Femur (tissue), 1 donor: ENCODE results near the gene ALS2CL.
"Not testable (repeated sequence)": the region's sequence is repeated elsewhere in the genome, so short reads cannot be mapped to it uniquely, and the experiment has no call there.

Experiments
- DNase-seq: peaks from one replicate; pipeline ENCODE4 v3.0.0-alpha.2; 2017

Gene ALS2CL

DNA sequence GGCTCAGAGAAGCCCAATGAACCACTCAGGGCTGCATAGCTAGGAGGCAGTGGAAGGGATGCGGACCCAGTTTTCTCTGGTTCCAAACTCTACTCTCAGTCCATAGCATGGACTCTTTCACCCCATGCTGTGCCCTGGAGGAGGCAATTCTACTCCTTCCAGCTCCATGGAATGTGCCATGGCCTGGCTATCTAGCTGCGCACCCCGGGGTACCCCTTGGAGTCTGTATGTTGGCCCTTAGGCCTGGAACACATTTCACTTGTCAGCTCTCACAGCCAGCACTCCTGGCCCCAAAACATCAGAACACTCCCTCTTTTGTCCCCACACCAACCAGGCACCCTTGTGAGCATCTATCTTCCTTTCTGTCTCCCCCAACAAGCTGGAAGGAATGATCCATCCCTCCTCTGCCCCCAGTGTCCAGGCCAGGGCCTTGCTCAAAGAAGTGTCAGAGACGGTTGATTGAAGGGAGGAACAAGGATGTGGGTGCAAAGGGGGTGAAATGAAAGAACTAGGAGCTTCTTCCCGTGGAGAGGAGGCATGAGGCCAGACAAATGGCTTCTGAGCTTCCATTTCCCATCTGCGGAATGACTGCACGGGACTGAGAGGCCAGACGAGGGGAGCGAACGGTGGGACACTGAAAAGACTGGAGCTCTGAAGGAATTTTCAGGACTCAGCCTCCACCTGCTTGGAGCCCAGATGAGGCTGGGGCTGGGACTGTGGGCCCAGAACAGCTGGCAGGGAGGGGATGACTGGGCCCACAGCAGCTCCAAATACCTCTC lies 21.4 kb upstream of the ALS2CL start:
- DNase-seq = peak; percentile 13

DNA sequence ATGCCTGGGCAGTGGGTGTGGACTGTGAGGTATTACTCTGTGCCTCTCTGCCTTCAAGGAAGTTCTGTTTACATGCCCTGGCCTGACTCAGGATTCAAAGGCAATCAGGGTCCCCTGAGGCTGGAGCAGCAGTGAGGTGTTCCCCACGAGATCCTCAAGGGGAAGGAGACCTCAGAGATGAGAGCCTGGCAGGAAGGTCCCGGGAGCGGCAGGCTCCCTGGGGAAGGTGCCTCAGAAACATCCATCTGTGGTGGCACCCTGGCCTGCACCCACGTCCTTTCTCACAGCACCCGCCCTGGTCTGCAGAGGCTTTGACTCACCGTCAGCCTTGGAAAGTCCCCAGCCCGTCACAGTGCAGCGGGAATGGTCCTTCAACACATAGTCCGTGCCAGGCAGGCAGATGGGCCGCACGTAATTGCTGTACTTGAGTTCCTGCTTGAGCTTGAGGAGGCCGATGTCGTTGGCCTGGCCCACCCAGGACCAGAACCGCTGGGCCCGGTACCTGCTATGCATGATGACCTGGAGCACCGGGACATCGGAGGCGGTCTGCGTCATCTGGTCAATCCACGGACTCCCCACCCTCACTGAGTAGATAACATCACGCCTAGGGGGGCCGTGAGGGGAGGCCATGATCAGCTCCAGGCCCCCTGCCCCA lies 20.5 kb upstream of the ALS2CL start:
- peak; percentile 8 for DNase-seq

DNA sequence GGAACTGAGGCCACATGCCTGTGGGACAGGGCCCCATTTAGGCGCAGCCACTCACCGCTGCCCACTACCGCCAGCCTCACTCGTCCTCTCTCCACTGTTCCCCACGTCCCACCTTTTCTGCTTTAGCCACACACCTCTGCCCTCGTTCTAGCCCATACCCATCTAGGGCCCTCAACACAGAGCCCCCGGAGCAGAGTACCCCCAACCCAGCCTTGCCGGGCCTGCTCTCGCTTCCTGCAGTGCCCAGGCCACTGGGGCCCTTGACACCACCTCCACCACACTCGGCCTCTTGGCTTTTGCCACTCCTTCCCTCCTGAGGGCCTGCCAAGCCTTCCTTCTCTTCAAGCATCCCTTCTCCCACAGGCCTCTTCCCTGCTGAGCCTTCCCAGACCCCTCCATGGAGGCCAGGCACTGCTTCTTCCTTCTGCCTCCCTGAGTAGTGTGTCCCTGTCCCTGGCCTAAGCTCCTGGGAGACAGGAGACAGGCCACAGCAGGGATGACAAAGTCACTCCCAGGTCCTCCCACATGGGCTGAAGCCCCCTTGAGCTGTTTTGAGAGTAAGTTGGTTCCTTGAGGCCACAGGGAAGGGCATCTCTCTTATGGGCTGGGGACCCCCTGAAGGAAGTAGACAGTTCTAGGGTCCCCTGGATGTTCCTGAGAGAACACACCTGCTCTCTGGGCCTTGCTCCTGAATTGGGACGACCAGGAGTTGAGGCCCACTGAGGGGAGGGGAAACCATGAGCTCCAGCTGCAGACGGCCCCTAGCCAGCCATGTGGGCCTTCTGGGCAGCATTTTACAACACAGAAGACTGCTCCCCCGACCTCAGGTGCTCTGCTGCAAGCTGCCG lies 19.8 kb upstream of the ALS2CL start:
- DNase-seq = peak; percentile 11

DNA sequence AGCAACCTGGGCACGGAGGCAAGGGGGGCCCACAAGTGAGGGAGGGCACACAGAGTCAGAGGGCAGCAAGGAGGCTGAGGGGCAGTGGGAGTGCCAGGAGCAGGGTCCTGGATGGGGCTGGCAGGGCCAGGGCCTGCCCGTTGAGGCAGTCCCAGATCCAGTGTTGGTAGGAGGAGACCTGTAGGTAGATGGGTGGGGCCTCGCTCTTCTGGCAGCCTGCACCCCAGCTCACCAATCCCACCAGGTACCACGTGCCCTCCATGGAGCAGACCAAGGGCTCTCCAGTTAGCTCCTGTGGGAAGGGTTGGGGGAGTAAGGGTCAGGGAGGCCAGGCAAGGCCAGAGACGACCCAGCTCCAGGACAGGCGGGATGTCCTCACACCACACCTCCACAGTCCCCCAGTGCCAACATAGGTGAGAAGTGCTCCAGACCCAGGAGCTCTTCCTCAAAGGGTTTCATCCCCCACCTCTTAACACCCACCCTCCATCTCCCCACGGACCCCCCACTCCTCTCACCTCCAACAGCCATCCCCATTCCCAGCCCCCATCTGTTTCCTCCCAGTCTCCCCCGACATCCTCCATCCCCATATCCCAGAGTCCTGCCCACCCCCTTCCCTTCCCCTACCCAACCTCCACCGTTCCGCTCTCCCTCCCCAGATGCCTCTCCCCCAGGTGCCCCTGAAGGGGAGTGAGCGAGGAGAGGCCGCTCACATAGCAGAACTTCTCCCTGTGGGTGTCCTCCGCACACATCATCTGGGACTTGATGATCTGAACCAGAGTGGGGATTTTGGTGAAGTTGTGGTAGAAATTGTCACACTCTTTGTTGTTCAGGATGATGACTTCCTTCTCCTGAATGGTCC lies 18.9 kb upstream of the ALS2CL start:
- peak; percentile 9 for DNase-seq

DNA sequence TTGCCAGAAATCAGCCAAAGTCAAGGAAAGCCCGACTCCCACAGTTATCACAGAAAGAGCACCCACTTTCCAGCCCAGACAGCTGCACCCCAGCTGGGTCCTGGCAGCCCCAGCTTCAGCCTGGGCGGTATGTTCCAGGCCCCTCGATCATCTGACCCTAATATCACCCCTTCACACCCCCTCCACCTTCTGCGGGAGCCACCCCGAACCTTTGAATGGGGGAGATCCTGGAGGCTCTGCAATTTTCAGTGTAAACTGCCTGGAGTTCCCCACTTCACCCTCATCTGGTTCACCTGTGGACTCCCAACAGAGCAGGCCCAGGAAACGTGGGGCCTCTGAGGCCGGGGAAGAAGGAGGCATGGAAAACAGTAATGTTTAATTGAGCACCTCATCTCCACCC lies 18.3 kb upstream of the ALS2CL start:
- no peak for DNase-seq

DNA sequence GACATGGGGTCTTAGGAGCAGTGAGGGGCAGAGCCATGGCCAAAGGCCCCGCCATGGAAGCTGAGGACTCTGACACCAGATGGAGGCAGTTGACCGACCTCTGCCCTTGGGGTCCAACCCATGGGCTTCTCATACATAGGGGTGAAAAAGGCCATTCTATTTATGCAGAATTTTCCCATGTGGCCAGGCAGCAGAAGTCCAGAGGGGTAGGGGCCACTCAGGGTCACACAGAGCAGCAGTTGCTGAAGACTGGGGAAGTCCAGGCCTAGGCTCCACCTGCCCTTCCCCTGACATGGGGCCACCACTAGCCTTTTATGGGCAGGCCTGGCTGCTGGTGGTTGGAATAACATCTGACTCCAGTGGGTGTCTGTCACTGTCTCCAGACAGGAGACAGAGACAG lies 17.8 kb upstream of the ALS2CL start:
- peak; percentile 18 for DNase-seq

DNA sequence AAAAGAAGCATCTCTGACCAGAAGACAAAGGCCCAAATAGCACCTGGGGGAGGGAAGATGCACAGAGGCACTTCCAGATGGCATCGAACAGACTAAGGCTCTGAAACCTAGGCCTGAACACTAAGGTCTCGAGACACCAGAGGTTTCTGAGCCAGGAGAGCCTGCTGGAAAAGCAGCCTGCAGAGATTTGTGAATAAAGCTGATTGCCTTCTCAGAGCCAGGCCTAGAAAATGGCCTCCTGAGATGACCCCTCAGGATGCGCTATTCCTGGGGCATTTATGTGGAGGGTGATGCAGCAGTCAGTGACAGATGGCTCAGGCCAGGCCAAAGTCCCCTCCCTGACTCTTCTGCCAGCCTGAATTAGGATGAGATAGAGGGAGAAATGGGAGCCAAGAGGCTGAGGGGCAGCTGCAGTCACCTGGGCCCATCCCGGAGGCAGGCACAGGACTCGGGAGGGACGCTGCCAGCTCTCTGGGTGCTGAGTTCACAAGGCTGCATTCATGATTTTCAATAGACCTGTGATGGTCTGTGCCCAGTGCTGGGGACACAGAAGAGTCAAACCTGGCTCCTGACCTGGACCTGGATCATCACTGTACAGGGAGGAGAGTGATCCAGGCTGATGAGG lies 17.3 kb upstream of the ALS2CL start:
- peak; percentile 15 for DNase-seq

DNA sequence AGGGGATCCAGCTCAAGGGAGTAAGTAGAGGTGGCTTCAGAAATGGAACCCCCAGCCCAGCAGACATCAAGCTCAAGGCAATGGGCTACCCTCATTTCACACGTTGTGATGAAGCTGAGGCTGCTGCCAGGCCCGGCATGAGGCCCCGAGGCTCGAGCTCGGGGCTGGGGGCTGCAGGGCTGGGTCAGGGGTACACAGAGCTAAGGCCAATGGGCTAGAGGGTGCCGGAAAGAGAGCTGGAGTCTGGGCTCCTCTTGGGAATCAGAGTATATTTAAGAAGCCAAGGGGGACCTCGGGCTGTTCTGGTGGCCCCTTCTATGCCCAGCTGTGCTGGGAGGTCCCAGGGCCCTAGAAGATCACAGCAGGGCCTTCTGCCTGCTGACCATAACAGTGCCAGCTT lies 16.8 kb upstream of the ALS2CL start:
- peak; percentile 11 for DNase-seq

DNA sequence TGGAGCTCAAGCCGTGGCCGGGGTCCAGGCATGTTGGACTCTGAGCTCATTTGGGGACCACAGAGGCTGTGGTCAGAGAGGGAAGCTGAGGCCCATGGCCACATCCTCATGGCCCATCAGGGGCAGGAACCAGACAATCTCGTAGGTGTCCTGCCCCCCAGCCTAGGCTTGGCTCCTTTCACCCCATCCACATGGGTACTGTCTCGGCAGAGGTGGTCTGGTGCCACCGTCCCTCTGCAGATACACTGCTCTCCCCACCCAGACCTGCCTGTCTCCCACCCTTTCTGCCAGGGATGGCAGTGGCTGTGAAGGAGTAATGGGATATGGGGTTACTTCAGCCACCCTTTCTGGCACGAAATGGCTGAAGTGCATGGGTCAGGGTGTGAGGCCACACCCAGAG lies 16.2 kb upstream of the ALS2CL start:
- peak; percentile 9 for DNase-seq

DNA sequence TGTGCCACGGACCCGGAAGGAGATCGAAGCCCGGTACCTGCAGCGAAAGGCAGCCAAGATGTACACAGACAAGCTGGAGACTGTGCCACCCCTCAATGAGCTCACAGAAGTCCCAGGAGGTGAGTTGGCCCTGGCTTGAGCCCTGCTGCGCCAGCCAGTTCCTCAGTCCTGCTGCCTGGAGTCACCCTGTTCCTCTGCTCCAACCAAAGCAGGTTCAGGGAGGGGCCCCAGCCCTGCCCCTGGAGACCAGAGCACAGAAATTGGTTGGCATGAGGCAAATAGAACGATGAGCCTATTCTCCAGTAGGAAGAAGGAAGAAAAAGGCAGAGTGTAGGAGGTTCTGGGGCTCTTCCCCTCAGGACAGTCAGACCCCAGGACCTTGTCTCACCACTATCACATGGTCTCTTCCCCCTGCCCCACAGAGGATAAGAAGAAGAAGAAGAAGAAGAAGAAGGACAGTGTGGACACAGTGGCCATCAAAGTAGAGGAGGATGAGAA lies 15.7 kb upstream of the ALS2CL start:
- DNase-seq = peak; percentile 8

DNA sequence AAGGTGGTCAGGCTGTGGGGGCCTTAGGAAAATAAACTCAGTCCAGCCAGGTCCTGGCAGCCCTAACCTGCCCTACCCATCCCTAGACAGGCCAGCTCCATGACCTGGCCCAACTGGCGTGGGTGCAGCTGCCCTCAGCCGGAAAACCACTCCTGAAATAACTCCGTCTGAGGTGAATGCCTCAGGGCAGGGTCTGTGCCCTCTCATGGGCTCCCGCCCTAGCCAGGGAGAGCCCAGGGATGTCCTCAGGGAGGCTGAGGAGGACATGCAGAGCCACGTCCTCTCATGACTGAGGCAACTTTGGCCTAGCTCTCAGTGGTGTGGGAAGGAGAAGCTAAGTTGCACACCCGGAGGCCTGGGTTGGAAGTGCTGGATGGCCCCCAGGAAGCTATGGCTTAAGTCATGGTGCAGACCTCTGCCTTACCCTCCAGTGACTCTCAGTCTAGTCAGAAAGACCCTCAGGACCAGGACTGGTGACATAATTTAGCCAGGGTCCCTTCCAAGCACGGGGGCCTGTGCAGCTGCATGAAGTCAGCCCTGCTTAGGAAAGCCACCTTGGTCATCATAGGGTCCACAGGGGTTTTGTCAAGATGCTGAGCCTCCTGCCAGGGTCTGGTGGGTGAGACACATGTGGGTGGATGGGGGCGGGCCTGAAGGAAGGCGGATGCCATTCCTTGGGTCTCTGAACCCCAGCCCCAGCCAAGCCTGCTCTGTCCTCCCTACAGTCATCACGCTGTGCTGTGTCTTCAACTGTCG lies 15.1 kb upstream of the ALS2CL start:
- DNase-seq = peak; percentile 16

DNA sequence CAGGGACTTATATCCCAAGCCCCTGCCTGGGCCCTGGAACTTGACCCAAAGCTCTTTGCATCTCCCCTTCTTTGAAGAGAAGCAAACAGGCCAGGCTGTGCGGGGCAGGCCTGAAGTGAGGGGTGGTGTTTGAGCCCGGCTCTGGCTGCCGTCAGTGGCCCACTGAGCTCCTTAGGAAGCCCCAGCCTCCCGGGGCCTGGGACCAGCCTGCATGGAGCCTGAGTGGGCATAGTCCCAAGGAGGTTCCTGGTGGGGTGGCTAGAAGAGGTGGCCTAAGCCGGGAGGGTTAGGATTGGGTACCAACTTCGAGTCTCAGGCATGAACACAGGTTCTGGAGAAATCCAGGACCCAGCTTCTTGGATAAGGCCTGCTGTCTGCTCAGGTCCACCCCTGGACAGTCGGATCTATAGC lies 14.1 kb upstream of the ALS2CL start:
- DNase-seq = peak; percentile 10

DNA sequence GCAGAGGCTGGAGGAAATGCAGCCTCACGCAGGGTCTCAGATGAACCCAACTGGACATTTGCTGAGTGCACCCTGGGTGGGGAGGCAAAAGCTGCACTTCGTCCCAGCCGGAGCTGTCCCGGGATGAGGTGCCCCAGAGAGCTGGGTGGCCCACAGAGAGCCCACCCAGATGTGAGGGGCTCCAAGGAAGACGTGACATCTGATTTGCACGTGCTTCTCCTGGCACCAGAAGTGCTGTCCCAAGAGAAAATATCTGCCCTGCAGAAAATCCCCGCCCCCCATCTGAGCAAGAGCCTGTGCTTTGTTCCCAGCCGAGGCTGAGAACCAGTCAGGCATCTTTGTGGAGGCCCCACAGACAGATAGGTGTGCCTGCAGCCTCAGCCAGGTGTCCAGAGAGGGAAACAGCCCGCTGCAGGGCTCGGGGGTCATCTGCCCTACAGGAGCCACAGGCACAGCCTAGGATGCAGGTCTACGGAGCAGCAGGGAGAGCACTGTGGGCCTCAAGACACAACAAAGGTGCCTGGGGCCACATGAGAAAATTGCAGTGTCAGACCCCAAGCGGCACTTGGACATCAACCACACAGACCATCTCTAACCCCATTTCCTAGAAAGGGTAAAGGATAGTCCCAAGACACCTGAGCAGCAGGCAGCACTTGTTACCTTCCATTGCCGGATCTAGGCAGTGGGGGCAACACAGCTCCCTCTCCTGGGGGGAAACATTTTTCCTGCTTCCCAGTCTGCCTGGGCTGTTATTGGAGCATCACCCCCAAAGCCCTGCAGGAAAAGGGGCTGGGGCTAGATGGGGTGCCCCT lies 13.5 kb upstream of the ALS2CL start:
- peak; percentile 13 for DNase-seq

DNA sequence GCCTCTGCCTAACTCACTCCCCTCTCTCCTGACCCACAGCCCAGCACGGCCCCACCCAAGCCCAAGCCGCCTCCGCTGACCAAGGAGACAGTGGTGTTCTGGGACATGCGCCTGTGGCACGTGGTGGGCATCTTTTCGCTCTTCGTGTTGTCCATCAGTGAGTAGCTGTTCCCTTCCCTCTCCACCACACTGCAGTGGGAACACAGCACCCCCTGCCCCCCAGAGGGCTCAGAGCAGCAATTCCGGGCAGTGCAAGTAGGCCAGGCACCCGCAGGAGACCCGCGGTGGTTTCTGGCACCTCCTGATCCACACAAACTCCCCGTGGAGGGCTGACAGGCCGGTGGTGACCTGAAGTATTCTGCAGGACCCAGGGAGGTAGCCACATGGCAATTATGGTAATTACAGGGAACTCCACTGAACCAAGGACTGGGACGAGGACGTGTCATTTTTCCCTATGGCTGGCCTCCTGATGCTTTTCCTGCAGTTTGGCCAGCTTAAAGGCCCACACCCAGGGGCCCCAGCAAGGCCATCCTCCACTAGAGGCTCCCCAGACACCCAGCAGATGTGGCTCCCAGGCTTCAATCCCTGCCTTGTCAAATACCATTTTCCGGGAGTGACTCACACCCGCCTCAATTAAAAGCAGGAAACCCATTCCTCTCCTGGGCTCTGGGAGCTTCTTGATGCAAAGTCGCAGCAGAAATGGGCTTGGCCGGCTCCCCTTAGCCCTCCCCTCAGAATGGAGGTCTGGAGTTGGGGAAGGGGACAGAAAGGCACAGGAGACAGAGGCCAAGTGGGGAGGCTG lies 12.5 kb upstream of the ALS2CL start:
- peak; percentile 81 for DNase-seq

DNA sequence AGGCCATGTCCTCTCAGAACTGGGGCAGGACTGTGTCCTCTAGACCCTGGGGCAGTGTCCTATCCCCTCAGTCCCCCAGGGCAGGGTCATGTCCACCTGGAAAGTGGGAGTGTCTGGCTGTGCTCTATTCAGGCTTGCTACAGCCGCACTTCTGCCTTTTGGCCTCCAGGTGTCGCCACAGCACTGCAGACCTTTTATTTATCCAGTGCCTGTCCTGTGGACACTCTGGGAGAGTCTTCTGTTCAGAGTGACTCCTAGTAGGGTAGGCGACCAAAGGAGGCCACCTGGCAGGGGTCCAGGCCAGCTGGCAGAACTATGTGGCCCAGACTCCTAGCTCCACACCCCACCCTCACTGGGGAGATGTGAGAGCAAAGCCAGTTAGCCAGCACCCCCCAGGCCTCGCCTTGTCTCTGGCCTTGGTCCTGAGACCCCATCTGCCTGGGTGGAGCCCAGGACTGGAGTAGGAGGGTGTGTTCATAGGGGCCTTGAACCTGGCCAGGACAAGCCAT lies 11.6 kb upstream of the ALS2CL start:
- peak; percentile 87 for DNase-seq

DNA sequence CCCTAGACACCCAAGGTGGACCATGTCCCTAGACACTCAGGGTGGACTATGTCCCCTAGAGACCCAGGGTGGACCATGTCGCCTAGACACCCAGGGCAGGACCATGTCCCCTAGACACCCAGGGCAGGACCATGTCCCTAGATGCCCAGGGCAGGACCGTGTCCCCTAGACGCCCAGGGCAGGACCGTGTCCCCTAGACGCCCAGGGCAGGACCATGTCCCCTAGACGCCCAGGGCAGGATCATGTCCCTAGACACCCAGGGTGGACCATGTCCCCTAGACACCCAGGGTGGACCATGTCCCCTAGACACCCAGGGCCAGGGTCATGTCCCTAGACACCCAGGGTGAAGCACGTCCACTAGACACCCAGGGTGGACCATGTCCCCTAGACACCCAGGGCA lies 10.9 kb upstream of the ALS2CL start:
- DNase-seq = not testable (repeated sequence)

DNA sequence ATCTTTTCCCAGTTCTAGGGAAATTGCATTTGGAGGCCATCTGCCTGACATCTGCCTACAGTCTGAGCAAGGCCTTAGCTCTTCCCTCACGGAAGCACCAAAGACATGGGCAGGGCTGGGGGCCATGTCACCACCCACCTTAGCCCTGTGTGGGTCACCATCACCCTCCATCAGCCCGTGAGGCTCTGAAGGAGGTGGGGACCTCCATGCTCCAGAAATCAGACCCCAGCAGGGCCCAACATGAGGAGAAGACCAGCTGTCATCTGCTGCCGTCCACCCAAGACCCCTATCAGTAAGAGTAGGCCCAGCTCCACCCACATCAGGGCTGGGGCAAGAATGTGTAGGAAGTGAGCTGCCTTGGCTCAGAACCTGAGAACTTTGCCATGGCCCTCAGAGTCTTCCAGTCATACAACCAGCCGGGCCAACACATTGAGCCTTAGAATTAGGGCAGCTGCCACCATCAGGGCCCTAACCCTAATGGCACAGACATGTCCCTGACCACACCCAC lies 9.6 kb upstream of the ALS2CL start:
- no peak for DNase-seq

DNA sequence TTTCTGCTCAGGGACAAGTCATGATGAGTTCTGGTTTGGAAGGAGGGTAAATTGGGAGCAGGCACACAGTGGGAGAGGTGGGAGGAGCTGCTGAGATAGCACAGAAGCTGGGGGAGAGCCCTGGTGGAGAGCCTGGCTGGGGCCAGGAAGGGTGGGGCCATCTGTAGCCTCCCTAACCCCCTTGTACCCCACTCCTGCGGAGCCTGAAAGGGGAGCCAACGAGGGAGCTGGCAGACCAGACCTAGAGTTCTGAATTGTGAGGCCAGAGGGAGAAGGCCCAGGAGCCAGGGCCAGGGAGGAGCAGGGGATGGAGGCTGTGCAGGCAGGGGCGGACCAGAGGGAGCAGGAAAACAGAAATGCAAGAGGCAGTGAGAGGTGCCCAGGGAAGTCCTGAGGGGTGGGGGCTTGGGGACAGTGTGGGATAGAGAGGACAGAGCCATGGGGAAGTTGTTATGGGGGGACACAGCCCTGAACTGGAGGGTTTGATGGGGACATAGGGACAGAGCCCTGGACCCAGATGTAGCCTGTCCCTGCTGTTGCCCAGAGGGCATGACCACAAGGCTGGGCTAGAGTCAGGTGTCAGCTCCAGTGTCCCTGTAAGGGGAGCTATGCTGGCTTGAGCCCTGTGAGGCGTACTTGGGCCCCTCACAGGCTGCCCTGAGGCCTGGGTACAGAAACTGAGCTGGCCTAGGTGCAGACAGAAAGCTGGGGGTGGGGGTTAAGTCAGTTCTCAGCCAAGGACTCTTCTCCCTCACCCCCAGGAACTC lies 8.9 kb upstream of the ALS2CL start:
- DNase-seq = no peak
